RPMI8226 (cell line): Measurements from ENCODE around the gene HBS1L.

Source experiments
- DNase-seq: peaks from one replicate; pipeline ENCODE4 v3.0.0-alpha.2; 2015

Gene HBS1L

GRCh38 chr6:134994431-134994830 is 60.2 kb downstream of the HBS1L start:
- no peak for DNase-seq

GRCh38 chr6:134992155-134992554 is 62.5 kb downstream of the HBS1L start:
- DNase-seq = no peak

DNA sequence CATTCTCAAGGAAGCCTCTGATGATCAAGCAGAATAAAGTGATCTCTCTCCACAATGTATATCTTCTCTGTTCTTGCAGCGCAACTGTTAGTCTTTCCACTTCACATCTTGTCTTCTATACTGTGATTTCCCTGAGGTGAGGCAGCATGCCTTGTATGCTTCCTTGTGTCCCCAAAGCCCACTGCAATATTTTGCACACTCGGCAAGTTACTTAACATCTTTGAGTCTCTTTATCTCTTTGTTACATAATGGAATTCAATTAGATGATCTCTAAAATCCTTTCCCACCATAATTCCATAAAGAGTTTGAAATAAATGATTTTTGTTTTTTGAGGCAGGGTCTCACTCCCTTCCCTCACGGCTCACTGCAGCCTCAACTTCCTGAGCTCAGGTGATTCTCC is 64.4 kb downstream of the HBS1L start:
- no peak for DNase-seq

- no peak for DNase-seq
These were observed 69.8 kb downstream of the HBS1L start for GRCh38 chr6:134984821-134985220.

GRCh38 chr6:134983823-134984222 is 70.8 kb downstream of the HBS1L start:
- DNase-seq = no peak

GRCh38 chr6:134982161-134982560 is 72.5 kb downstream of the HBS1L start:
- DNase-seq = no peak

- DNase-seq = no peak
These were observed 73.8 kb downstream of the HBS1L start for GRCh38 chr6:134980846-134981245.

DNA sequence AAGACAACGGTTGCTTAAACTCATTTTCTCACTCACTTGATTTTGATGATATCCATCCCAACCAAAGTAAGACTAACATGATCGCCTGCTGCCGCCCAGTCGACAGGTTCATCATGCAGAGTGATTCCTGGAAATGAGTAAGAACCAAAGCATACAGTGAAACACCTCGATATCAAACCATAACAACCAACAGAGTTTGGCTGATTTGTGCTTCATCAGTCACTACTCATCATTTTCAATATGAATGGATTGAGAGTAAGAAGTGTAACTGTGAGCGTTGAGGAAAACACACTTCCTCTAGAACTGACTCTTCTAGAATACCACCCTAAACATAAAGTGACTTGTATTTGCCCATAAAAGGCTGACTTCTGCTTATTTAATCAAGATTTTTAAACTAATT is 75.5 kb downstream of the HBS1L start:
- DNase-seq = no peak

- DNase-seq = no peak
These were observed 80.3 kb downstream of the HBS1L start for GRCh38 chr6:134974370-134974769.

- no peak for DNase-seq
These were observed 86.9 kb downstream of the HBS1L start for GRCh38 chr6:134967711-134968110.

DNA sequence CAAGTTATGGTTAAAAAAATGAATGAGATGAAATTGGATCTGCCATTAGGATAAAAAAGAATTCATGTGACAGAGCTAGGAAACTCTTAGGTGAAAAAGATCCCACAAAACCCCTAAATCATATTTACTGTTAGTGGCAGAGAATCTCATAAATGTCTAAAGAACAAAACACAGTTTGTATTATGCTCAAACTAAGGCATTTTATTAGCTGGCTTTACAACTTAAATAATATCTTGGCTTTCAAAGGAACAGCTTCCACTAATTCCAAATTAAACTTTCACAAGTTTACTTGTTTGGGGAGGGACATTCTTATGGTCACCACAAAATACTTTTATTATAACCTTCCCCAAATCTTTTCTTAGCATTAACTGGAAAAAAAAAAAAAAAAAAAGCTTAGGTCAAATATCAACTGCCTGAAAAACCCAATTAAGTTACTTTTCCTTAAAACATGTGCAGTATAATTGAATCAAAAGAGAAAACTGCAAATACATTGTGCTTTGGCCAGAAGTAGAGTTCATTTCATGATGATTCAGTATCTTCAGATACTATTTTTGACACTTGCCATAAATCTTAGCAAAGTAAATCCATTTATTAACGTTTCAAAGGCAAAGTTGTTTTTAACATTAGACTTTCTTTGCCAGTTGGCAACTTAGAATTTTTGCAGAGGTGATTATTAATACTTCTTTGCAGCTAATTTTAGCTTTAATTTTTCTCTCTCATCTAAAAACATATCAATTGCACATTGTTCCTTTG is 90.0 kb downstream of the HBS1L start:
- no peak for DNase-seq

DNA sequence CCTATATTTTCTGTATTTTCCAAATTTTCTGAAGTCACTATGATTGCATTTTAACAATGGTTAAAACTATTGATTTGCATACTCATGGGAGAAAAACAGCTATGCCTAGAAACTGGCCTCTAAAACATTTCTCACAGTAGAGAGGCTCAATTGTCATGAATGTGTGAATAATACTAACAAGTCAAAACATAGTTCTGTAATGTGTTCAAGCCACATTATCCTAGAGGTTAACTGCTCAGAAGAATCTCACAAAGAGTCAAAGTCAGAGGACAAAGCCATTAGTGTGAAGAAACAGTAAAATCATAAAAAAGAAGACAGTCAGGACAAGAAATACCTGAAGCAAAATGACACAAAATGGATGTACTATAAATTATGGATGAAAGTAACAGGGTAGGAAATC is 92.2 kb downstream of the HBS1L start:
- DNase-seq = no peak

DNA sequence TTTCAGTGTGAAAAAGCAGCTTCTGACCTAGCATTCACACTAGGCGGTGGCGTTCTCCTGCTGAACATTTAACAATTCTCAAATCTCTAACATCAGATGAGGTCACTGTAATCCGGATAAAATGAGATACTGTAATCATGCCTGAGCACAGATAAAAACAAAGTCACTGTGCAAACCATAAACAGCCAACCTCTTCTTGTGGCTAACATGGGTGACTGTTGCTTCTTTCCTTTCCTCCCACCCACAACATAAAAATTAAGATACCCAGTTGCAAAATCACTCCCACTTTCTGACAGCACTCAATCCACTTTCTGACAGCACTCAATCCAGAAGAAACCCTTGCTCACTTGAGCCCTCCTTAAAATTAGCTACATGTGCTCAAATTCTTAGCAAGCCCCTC is 93.3 kb downstream of the HBS1L start:
- no peak for DNase-seq

GRCh38 chr6:134959603-134960002 is 95.0 kb downstream of the HBS1L start:
- no peak for DNase-seq

DNA sequence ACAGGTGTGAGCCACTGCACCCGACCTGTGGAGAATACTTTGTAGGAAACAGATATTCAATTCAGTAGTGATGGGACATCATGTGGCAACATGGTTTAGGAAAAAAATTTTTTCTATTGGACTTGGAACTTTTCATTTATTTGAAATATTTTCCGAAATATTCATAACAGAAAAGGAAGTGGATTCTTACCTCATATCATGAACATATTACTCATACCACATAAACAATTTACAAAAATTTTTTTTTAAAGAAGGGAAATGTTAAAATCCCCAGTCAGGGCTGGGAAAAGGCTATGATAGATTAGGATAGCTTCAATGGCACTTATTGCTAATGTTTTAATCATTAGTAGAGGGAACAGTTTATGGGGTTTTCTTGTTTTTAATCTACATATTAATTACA is 97.9 kb downstream of the HBS1L start:
- no peak for DNase-seq

DNA sequence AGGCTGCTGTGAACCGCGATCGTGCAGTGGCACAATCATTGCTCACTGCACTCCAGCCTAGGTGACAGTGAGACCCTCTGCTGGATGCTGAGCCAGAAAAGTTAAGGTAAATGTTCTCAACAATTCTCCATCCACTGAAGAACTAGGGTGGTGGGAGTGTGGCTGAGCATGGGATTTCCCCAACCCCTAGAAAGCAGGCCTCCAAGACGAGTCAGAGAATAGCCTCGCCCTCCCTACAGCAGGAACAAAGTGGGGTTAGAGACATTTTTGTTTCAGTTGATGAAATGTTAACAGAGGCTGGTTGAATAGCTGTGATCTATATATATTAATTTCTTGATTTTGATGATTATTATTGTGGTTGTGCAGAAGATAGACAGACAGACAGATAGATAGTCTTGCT is 98.6 kb downstream of the HBS1L start:
- DNase-seq = no peak

DNA sequence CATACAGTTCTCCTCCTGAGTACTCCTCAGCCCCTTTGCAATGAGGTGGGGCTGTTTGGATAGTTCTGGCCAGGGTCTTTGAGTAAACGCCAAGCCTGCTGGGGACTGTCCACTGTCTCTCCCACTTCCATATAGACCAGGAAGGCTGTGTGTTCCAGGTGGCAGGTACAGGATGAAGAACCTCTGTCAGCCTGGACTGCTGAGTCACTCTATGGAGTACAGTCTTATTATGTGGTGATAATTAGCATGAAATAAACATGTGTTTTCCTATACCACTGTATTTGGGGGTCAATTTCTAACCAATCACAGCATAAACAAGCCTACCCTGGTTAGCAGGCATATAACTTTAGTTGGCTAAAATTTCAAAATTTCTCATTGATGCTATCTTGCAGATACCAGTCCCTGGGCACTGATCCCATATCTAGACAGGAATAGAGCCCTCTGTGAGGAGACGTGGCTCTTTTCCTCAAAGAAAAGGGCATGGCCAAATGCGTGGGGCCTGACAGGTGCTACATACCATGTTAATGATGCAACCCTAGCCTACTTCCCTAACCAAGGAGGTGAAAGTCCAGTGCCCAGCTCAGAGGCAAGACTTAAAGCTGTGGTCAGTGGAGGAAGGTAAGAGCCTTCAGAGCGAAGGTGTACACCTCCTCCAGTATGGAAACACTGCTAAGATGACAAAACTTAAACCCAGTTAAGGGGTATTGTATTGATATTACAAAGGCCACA is 100.2 kb downstream of the HBS1L start:
- no peak for DNase-seq

DNA sequence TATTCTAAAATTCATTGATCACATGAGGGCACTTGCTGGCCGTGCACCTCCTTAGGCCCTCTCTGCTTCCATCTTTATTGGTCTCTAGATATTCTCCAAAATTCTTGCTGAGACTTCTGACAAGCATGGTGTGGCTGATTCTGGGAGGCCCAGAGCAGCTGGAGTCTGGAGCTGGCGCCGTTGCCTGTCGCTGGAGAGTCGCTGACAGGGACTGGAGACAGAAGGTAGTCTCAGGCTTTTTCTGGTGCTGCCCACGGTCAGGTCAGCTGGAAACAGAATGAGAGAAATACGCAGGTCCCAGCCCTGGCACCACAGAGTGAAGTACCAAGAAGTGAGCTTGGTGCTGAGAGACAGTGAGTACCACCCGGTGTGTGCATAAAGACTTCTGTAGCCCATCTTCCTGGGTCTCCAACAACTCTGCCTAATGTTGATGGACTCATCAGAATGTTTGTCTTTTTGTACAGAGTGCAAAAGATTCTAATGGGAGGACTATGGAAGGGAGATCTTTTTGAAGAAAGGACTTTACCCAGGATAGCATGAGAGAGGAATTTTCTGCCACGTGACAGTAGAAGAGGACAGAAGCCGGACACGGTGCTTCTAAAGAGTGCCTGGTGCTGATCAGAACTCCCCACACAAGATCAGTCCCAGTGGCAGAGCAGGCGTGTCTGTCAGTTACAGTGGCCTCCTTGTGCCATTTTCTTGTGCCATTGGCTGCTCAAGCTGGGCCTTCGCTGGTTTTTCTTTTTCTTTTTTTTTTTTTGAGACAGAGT is 102.9 kb downstream of the HBS1L start:
- DNase-seq = no peak

DNA sequence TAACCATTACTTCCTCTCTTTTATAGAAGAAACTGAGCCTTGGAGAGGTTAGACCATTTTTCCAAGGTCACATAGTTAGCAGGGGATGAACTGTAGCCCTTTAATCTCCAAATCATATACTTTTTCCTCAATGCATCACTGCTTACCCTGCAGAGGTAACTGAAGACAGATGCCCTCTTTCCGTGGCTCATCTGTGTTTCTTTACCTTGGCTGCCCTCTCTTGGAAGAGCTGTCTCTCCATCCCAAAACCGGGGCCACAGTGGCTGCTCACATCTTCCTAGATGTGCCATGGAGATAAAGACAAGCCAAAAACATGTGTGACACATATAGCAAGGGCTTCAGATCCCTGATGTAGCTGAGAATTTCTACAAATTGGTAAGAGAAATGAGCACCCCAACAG is 104.1 kb downstream of the HBS1L start:
- no peak for DNase-seq

- DNase-seq = no peak
These were observed 104.7 kb downstream of the HBS1L start, which contains the start of gene ALDH8A1 for GRCh38 chr6:134949927-134950326. TSS of gene ALDH8A1 (minus strand) at chr6:134950101. CDS start at chr6:134950053, 48 bp downstream.

DNA sequence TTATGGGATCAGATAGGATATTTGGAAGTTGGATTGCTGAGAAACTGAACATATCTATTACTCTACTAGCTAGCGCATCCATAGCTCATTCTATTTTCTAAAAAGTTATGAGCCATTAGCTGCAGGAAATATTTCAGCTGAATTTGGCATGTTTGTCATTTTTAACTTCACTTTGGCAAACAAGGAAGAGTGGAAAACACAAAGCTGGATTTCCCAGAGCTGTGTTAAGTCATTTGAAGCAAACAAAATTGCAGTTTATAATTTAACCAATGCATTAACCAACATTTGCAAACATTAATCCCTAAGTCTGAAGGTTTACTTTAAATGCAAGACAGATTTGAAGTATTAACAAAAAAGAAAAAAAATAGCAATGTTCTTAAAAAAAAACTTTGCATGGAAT is 105.9 kb downstream of the HBS1L start:
- DNase-seq = no peak

DNA sequence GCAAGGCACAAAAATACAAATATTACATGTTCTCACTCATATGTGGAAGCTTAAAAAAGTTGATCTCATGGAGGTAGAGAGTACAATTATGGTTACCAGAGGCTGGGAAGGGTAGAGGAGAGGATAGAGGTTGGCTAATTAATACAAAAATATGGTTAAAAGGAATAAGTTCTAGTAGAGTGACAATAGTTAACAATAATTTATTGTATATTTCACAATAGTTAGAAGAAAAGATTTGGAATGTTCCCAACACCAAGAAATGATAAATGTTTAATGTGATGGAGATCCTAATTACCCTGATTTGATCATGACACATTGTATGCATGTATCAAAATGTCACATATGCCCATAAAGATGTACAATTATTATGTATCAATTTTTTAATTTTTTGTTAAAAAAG is 106.5 kb downstream of the HBS1L start:
- no peak for DNase-seq

GRCh38 chr6:134945045-134945444 is 109.6 kb downstream of the HBS1L start:
- no peak for DNase-seq
